KG1 (cell line): ENCODE data around the gene ARVCF.
"Not testable (repeated sequence)": the region's sequence is repeated elsewhere in the genome, so short reads cannot be mapped to it uniquely, and the experiment has no call there.

Experiments
- DNase-seq: peaks from one replicate; lab custom pipeline; 2025; lab: John Stamatoyannopoulos, UW

Gene ARVCF

GRCh38 chr22:19936513-19936912 is 80.1 kb downstream of the ARVCF start:
- DNase-seq = no peak

DNA sequence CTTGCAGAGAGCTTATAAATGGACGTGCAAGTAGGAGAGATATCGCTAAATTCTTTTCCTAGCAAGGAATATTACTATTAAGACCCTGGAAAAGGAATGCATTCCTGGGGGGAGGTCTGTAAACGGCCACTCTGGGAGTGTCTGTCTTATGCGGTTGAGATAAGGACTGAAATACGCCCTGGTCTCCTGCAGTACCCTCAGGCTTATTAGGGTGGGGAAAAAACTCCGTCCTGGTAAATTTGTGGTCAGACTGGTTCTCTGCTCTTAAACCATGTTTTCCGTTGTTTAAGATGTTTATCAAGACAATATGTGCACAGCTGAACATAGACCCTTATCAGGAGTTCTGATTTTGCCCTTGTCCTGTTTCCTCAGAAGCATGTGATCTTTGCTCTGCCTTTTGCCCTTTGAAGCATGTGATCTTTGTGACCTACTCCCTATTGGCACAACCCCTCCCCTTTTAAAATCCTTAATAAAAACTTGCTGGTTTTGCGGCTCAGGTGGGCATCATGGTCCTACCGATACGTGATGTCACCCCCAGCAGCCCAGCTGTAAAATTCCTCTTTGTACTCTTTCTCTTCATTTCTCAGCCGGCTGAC is 81.4 kb downstream of the ARVCF start:
- DNase-seq = not testable (repeated sequence)

GRCh38 chr22:19933341-19934241 is 83.0 kb downstream of the ARVCF start:
- DNase-seq = no peak

- no peak for DNase-seq
Measured at GRCh38 chr22:19932367-19933206, 84.0 kb downstream of the ARVCF start.

DNA sequence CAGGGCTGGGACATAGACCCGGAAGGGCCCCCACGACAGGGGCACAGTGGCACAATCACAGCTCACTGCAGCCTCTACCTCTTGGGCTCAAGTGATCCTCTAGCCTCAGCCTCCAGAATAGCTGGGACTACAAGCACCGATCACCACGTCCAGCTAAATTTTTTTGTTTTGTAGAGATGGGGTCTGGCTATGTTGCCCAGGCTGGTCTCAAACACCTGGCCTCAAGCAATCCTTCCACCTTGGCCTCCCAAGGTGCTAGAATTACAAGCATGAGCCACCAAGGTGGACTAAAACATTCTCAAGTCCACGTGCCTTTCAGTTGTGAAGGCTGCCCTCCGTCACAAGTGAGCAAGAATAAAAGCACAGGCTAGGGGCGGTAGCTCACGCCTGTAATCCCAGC is 85.1 kb downstream of the ARVCF start:
- DNase-seq = no peak

GRCh38 chr22:19930551-19931486 is 85.8 kb downstream of the ARVCF start:
- no peak for DNase-seq

DNA sequence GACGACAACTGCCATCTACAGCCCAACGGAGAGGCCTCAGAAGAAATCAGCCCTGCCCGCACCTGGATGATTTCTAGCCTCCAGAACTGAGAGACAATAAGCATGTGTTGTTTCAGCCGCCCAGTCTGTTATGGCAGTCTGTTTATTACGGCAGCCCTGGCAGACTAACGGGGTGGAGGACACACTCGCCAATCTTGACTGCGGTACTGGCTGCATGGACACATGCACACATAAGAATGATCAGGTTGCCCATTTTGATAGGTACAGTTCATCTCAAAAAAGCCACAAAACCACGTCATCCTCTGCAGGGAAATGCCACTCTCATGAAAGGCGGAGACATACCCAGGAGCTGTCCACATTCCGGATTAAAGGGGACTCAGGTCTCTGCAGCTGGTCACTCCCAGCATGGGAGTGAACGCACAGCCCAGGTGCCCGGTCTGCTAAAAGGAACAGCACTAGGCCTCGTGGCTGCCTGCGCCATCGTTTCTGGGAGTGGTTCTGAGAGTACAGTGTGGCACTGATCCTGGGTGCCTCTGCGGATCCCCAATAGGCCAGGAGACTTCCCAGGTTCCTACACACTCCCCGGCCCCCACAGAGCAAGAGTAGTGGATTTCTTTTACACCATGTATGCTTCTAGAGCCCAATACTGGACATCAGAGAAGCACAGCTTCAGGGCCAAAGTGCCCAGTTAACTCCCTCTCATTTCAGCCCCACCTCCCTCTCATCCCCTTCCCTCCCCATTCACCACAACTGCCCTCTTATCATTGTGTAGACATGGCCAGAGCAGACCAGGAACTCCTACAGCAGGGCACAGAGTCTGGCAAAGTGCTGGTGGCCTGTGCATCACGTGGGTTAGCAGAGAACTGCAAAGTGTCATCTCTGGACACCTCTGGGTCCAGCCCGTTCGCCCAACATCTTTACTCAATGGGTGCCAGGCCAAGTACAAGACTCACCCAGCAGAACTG is 86.8 kb downstream of the ARVCF start:
- DNase-seq = no peak

DNA sequence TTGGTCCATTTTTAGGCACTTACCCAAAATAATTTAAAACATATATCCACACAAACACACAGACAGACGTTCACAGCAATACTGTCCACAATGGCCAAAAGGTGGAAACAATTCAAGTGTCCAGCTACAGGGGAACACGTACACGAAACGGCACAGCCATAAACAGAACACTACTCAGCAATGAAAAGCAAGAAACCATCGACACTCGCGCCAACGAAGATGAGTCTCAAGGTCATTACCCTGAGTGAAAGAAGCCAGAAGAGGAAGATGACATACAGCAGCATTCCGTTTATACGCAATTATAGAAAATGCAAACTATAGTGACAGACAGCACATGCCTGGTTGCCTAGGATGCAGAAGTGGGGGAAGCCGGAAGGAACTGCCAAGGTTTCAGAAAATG is 88.4 kb downstream of the ARVCF start:
- no peak for DNase-seq

DNA sequence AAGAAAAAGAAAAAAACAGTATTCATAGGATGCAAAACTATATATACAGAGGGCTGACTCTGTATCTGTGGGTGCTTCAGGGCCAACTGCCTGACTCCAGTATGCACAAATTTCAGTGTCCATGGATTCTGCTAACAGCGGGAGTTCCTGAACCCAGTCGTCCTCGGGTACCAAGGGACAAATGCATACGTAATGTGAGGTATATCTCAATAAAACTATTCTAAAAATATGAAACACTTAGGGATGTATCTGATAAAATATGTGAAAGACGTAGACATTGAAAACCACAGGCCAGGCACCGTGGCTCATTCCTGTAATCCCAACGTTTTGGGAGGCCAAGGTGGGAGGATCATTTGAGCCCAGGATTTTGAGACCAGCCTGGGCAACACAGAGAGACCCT is 88.9 kb downstream of the ARVCF start:
- DNase-seq = no peak

- not testable (repeated sequence) for DNase-seq
Measured at GRCh38 chr22:19926028-19926427, 90.6 kb downstream of the ARVCF start.

GRCh38 chr22:19923914-19924513 is 92.6 kb downstream of the ARVCF start:
- no peak for DNase-seq

GRCh38 chr22:19921544-19922081 is 95.0 kb downstream of the ARVCF start:
- no peak for DNase-seq
